HepG2 (cell line): Measurements from ENCODE around the gene SLBP. TPM values are rescaled to one million over a fixed set of nuclear protein-coding genes. Genes with fewer than 3 reads are reported as not detected.

Experiments used
- HNRNPLL ChIP-seq: fragments of 200-400 bp; formaldehyde crosslinking; IDR thresholded peaks from 2 replicates; pipeline ENCODE4 v1.6.1; 2017; ENCODE audit warnings: mild to moderate bottlenecking, low read depth, low read length; ENCODE audit not compliant: poor library complexity, severe bottlenecking
- JUNB ChIP-seq: sonication (generic); formaldehyde crosslinking; IDR thresholded peaks from 2 replicates; pipeline ENCODE4 v1.8.0; 2022; ENCODE audit warnings: missing genetic modification reagents, mild to moderate bottlenecking, borderline replicate concordance
- NBN ChIP-seq: fragments of 450-650 bp; conservative IDR thresholded peaks from 2 replicates; pipeline ENCODE4 v1.6.1; 2017
- NCOA2 ChIP-seq: sonication (generic); formaldehyde crosslinking; IDR thresholded peaks from 2 replicates; pipeline ENCODE4 v1.8.0; 2022; ENCODE audit warnings: inconsistent platforms
- PAX8 ChIP-seq: sonication (generic); formaldehyde crosslinking; IDR thresholded peaks from 2 replicates; pipeline ENCODE4 v1.8.0; 2022; ENCODE audit warnings: mild to moderate bottlenecking, missing genetic modification reagents, borderline replicate concordance
- REPIN1 ChIP-seq: sonication (generic); formaldehyde crosslinking; IDR thresholded peaks from 2 replicates; pipeline ENCODE4 v1.8.0; 2022; ENCODE audit warnings: missing genetic modification reagents, low read depth, mild to moderate bottlenecking, borderline replicate concordance
- SP4 ChIP-seq: sonication (generic); formaldehyde crosslinking; IDR thresholded peaks from 2 replicates; pipeline ENCODE4 v1.8.1; 2023; ENCODE audit warnings: mild to moderate bottlenecking, missing genetic modification reagents
- ZNF230 ChIP-seq: sonication (generic); formaldehyde crosslinking; IDR thresholded peaks from 2 replicates; pipeline ENCODE4 v1.4.0; 2020; ENCODE audit warnings: mild to moderate bottlenecking, missing genetic modification reagents
- ZNF577 ChIP-seq: sonication (generic); formaldehyde crosslinking; IDR thresholded peaks from 2 replicates; pipeline ENCODE4 v1.4.0; 2020; ENCODE audit warnings: mild to moderate bottlenecking, low read depth, missing genetic modification reagents, borderline replicate concordance
- ZNF607 ChIP-seq: sonication (generic); formaldehyde crosslinking; IDR thresholded peaks from 2 replicates; pipeline ENCODE4 v1.5.1; 2020; ENCODE audit warnings: missing genetic modification reagents, mild to moderate bottlenecking, borderline replicate concordance
- ZNF644 ChIP-seq: IDR thresholded peaks from 2 replicates; pipeline ENCODE4 v1.6.1; 2016; ENCODE audit warnings: low read depth
- polyA plus RNA-seq, 8 experiments: library from polyadenylated mRNA; depleted of rRNA in 3 of 8; stranded (reverse) in 7 of 8; unstranded in 1 of 8; fragments of >200 nt; fragmentation: Illumina TruSeq in 4 of 8; extraction: Trizol in 4 of 8; gene quantifications; 2 replicates each; pipeline versions ENCODE4 v1.2.1 to v1.2.3, GENCODE V29; 2011 to 2016; ENCODE audit warnings: low read depth in 4 of 8, missing spikeins in 1 of 8, mixed read lengths in 1 of 8; ENCODE audit not compliant: insufficient read depth in 1 of 8
- total RNA-seq, 5 experiments: library from RNA; depleted of rRNA; stranded (reverse); fragments of >200 nt; fragmentation: Illumina TruSeq; extraction: Trizol; gene quantifications; 2 replicates each; pipeline ENCODE4 v1.2.3, GENCODE V29; 2016; ENCODE audit warnings: low read depth in 1 of 5
- TF ChIP-seq, protein P1 (sequence below): sonication (generic); formaldehyde crosslinking; conservative IDR thresholded peaks from 2 replicates; pipeline ENCODE4 v1.4.0; 2020; ENCODE audit warnings: mild to moderate bottlenecking, missing genetic modification reagents, moderate library complexity
- TF ChIP-seq, protein P2 (sequence below): sonication (generic); formaldehyde crosslinking; IDR thresholded peaks from 2 replicates; pipeline ENCODE4 v1.8.0; 2022; ENCODE audit warnings: mild to moderate bottlenecking, missing genetic modification reagents
- TF ChIP-seq, protein P3 (sequence below): sonication (generic); formaldehyde crosslinking; IDR thresholded peaks from 2 replicates; pipeline ENCODE4 v1.5.0; 2020; ENCODE audit warnings: mild to moderate bottlenecking, low read depth, missing genetic modification reagents, borderline replicate concordance
- TF ChIP-seq, protein P4 (sequence below): sonication (generic); formaldehyde crosslinking; IDR thresholded peaks from 2 replicates; pipeline ENCODE4 v1.4.0; 2020; ENCODE audit warnings: missing genetic modification reagents
- TF ChIP-seq, protein P5 (sequence below): sonication (generic); formaldehyde crosslinking; IDR thresholded peaks from 2 replicates; pipeline ENCODE4 v1.8.1; 2023; ENCODE audit warnings: mild to moderate bottlenecking, inconsistent platforms, moderate library complexity, missing genetic modification reagents, borderline replicate concordance
- TF ChIP-seq, protein P6 (sequence below): sonication (generic); formaldehyde crosslinking; IDR thresholded peaks from 2 replicates; pipeline ENCODE4 v1.5.1; 2020; ENCODE audit warnings: mild to moderate bottlenecking, missing genetic modification reagents, borderline replicate concordance
- TF ChIP-seq, protein P7 (sequence below): IDR thresholded peaks from 2 replicates; pipeline ENCODE4 v1.6.1; 2016; ENCODE audit warnings: missing compliant biosample characterization, missing genetic modification reagents, borderline replicate concordance

SLBP gene
- total and polyA plus RNA-seq, 2 of the 13 experiments (the other 11 are each of a cell fraction or from before 2014, with no cell fraction given), result 43.9 to 104 TPM

DNA sequence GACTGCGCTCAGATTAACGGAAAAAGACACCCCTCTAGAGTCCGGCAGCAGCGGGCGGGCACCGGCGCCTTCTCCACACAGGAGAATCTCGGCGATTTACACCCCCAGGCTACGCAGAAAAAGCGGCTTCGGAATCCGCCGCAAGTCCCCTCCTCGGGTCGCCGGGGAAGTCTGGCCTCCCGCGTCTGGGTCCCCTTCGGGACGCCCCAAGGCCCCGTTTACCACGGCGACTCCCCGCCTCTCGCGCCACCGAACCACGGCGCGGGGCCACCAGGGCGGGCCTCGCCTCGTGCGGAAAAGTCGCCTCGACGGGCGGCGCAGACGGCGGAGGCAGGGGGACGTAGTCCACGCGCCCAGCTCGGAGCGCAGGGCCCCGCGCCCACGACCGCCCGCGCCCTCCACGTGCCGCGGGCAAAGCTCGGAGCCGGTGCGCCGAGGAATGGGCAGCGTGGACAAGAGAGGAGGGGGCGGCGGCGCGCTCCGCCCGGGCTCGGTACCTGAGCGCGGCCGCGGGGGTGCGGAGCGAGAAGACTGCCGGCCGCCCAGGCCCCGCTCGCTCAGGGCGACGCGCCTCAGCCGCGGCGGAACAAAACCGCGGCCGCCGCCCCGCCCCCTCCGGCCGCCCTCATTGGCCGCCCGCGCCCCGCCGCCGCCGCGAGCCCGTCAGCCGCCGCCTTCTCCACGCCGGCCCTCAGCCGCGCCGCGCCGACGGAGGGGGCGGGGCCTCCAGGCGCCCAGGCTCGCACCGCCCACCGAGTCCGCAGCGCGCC lies 28.2 kb downstream of the SLBP start, which contains the start of gene FAM53A (continued):
- TF ChIP-seq, protein P1, sequence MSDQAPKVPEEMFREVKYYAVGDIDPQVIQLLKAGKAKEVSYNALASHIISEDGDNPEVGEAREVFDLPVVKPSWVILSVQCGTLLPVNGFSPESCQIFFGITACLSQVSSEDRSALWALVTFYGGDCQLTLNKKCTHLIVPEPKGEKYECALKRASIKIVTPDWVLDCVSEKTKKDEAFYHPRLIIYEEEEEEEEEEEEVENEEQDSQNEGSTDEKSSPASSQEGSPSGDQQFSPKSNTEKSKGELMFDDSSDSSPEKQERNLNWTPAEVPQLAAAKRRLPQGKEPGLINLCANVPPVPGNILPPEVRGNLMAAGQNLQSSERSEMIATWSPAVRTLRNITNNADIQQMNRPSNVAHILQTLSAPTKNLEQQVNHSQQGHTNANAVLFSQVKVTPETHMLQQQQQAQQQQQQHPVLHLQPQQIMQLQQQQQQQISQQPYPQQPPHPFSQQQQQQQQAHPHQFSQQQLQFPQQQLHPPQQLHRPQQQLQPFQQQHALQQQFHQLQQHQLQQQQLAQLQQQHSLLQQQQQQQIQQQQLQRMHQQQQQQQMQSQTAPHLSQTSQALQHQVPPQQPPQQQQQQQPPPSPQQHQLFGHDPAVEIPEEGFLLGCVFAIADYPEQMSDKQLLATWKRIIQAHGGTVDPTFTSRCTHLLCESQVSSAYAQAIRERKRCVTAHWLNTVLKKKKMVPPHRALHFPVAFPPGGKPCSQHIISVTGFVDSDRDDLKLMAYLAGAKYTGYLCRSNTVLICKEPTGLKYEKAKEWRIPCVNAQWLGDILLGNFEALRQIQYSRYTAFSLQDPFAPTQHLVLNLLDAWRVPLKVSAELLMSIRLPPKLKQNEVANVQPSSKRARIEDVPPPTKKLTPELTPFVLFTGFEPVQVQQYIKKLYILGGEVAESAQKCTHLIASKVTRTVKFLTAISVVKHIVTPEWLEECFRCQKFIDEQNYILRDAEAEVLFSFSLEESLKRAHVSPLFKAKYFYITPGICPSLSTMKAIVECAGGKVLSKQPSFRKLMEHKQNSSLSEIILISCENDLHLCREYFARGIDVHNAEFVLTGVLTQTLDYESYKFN (CRISPR knock-in tag), result no peak
- TF ChIP-seq, protein P2, sequence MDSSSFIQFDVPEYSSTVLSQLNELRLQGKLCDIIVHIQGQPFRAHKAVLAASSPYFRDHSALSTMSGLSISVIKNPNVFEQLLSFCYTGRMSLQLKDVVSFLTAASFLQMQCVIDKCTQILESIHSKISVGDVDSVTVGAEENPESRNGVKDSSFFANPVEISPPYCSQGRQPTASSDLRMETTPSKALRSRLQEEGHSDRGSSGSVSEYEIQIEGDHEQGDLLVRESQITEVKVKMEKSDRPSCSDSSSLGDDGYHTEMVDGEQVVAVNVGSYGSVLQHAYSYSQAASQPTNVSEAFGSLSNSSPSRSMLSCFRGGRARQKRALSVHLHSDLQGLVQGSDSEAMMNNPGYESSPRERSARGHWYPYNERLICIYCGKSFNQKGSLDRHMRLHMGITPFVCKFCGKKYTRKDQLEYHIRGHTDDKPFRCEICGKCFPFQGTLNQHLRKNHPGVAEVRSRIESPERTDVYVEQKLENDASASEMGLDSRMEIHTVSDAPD, result no peak
- no peak for TF ChIP-seq NCOA2 (CRISPR knock-in tag)
- no peak for TF ChIP-seq ZNF607 (CRISPR knock-in tag)
- TF ChIP-seq, protein P3, sequence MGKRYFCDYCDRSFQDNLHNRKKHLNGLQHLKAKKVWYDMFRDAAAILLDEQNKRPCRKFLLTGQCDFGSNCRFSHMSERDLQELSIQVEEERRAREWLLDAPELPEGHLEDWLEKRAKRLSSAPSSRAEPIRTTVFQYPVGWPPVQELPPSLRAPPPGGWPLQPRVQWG (CRISPR knock-in tag), result no peak
- TF ChIP-seq, protein P4, sequence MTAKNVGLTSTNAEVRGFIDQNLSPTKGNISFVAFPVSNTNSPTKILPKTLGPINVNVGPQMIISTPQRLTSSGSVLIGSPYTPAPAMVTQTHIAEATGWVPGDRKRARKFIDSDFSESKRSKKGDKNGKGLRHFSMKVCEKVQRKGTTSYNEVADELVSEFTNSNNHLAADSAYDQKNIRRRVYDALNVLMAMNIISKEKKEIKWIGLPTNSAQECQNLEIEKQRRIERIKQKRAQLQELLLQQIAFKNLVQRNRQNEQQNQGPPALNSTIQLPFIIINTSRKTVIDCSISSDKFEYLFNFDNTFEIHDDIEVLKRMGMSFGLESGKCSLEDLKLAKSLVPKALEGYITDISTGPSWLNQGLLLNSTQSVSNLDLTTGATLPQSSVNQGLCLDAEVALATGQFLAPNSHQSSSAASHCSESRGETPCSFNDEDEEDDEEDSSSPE, result no peak
- TF ChIP-seq ZNF230 (CRISPR knock-in tag), result no peak
- 0 out of 2 replicates have a peak, but pooled peaks have one; percentile 22 for TF ChIP-seq SP4 (CRISPR knock-in tag)
- TF ChIP-seq, protein P5, sequence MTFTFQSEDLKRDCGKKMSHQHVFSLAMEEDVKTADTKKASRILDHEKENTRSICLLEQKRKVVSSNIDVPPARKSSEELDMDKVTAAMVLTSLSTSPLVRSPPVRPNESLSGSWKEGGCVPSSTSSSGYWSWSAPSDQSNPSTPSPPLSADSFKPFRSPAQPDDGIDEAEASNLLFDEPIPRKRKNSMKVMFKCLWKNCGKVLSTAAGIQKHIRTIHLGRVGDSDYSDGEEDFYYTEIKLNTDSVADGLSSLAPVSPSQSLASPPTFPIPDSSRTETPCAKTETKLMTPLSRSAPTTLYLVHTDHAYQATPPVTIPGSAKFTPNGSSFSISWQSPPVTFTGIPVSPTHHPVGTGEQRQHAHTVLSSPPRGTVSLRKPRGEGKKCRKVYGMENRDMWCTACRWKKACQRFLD (CRISPR knock-in tag), result no peak
- TF ChIP-seq, protein P6, sequence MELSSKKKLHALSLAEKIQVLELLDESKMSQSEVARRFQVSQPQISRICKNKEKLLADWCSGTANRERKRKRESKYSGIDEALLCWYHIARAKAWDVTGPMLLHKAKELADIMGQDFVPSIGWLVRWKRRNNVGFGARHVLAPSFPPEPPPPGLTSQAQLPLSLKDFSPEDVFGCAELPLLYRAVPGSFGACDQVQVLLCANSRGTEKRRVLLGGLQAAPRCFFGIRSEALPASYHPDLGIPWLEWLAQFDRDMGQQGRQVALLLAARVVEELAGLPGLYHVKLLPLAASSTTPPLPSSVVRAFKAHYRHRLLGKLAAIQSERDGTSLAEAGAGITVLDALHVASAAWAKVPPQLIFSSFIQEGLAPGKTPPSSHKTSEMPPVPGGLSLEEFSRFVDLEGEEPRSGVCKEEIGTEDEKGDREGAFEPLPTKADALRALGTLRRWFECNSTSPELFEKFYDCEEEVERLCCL (CRISPR knock-in tag), result no peak
- no peak for TF ChIP-seq ZNF577
- peak; percentile 86 for TF ChIP-seq HNRNPLL
- no peak for TF ChIP-seq NBN
- no peak for TF ChIP-seq ZNF644 (CRISPR knock-in tag)
- TF ChIP-seq, protein P7, sequence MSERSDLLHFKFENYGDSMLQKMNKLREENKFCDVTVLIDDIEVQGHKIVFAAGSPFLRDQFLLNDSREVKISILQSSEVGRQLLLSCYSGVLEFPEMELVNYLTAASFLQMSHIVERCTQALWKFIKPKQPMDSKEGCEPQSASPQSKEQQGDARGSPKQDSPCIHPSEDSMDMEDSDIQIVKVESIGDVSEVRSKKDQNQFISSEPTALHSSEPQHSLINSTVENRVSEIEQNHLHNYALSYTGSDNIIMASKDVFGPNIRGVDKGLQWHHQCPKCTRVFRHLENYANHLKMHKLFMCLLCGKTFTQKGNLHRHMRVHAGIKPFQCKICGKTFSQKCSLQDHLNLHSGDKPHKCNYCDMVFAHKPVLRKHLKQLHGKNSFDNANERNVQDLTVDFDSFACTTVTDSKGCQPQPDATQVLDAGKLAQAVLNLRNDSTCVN (CRISPR knock-in tag), result no peak
- TF ChIP-seq REPIN1 (CRISPR knock-in tag), result no peak
- TF ChIP-seq JUNB (CRISPR knock-in tag), result no peak
- TF ChIP-seq PAX8 (CRISPR knock-in tag), result no peak
